Measurements from ENCODE around the gene YWHAE.
A peak's percentile ranks its signal among the peaks of the same experiment; 100 is the strongest.
"Not testable (repeated sequence)": the region's sequence is repeated elsewhere in the genome, so short reads cannot be mapped to it uniquely, and the experiment has no call there.

The YWHAE gene

GRCh38 chr17:1412185-1413110, 12.4 kb upstream of the YWHAE start:
- peak; percentile 51 for DNase-seq

DNA sequence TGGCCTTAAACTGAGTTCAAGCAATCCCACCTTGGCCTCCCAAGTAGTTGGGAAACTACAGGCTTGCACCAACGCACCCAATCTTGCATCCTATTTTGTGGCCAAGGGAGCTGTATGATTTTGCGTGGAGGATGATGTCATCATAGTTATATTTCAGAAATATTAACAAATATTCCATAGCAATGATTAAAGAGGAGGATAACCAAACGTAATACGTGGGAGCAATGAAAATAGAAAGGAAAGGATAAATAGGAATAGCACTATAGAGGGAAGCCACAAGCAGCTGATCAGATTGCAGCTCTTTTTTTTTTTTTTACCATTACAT, 2.2 kb upstream of the YWHAE start:
- DNase-seq: no peak

DNA sequence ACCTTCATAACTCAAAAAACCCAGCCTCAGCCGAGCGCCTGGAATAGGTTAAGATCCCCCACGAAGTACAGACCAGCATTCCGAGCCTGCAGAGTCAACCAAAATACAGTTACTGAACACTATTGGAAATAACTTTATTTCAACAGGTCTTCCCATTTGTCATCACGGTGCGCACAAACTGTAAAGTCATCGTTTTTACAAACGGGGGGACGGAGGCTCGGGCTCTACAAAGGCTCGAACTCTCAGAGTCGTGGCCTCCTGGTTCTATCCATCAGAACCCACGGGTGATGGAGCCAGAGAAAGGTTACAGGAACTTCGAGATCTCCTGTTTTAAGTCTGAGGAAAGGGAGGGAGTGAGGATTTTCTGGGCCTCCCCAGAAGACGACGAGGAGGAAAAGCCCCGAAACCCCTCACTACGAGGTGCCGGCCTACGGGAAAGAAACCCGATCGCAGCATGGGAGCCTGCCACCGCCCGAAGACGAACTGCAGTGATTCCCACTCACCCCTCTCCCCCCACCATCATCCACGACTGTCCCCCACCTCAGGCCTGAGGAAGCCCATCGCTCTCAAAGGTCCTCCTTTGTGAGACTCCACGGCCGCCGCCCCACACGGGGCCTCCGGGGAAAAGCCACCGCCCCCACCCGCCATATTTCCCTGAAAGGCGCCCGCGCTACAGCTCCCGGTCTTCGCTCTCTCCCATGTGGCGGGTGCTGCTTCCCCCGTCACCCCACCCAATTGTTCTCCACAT, 917 bp downstream of the YWHAE start:
- DNase-seq: peak; percentile 12

GRCh38 chr17:1398028-1398427, 2.0 kb downstream of the YWHAE start:
- DNase-seq: no peak

DNA sequence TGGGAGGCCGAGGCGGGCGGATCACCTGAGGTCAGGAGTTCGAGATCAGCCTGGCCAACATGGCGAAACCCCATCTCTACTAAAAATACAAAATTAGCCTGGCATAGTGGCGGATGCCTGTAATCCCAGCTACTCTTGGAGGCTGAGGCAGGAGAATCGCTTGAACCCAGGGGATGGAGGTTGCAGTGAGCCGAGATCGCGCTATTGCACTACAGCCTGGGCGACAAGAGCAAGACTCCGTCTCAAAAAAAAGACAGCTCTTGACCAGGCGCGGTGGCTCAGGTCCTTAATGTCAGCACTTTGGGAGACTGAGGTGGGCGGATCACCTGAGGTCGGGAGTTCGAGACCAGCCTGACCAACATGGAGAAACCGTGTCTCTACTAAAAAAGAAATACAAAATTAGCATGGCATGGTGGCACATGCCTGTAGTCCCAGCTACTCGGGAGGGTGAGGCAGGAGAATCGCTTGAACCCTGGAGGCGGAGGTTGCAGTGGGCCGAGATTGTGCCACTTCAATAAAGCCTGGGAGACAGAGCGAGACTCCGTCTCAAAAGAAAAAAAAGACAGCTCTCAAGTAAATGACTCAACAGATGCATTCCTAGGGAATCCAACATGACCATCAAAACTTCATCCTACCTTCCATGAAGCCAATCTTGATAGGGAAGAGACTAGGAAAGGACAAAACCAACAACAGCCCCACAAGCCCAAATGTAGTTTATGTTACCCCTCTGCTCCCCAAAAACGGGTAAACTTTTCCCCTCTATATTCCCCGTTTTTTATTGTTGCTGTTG, 4.0 kb downstream of the YWHAE start:
- not testable (repeated sequence) for DNase-seq

- DNase-seq: no peak
These were observed 8.4 kb downstream of the YWHAE start for GRCh38 chr17:1391577-1391976.

GRCh38 chr17:1390432-1391367, 9.3 kb downstream of the YWHAE start:
- DNase-seq: peak; percentile 89

- not testable (repeated sequence) for DNase-seq
These were observed 12.4 kb downstream of the YWHAE start for GRCh38 chr17:1387490-1388227.

DNA sequence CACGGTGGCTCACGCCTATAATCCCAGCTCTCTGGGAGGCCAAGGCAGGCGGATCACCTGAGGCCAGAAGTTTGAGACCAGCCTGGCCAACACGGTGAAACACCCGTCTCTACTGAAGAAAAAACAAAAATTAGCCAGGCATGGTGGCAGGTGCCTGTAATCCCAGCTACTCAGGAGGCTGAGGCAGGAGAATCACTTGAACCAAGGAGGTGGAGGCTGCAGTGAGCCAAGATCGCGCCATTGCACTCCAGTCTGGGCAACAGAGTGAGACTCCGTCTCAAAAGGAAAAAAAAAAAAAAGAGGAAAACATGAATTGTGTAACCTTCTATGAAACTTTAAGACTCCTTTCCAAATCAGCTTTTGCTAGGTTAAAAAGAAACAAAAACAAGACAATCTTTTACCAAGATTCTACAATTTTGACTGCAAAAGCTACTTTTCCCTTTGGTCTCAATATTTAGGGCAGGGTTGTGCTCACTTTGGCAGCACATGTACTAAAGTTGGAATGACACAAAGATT, 13.3 kb downstream of the YWHAE start:
- not testable (repeated sequence) for DNase-seq

DNA sequence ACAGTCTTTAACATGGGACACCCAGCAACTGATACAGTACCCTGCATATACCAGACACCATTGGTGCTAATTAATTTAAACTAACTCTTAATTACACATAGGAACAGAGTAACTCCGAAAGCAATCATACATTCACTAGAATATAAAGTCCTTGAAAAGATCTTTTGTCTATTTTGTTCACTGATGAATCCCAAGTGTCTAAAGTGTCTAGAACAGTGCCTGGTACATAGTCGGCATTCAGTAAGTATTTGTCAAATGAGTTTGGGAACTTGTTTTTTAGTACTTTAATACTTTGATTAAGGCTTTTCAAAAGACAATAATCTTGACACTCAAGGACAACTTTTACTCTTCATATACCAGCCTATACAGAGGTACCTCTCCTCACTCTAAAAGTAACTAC, 13.8 kb downstream of the YWHAE start:
- no peak for DNase-seq

DNA sequence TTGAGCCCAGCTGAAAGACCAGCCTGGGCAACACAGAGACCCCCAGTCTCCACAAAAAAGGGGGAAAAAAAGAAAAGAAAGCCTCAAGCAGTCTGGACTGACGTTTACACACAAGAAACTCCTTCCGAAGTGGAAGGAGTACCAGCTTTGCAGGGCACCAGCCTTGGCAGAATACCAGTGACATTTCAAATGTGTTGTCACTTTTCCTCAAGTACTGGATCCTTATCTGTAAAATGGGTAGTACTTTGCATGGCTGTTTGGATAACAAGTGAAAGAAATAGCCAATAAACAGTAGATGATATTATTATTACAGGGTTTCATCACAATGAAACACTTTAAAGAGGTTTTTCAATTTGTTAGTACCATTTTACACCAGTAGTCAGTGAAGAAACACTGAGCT, 14.2 kb downstream of the YWHAE start:
- no peak for DNase-seq

- no peak for DNase-seq
These were observed 15.1 kb downstream of the YWHAE start for GRCh38 chr17:1384905-1385435.

GRCh38 chr17:1379930-1380313, 20.1 kb downstream of the YWHAE start:
- DNase-seq: no peak

GRCh38 chr17:1379208-1379929, 20.7 kb downstream of the YWHAE start:
- DNase-seq: no peak

- DNase-seq: not testable (repeated sequence)
These were observed 21.6 kb downstream of the YWHAE start for GRCh38 chr17:1378476-1378860.

- DNase-seq: no peak
These were observed 22.7 kb downstream of the YWHAE start for GRCh38 chr17:1377334-1377733.

DNA sequence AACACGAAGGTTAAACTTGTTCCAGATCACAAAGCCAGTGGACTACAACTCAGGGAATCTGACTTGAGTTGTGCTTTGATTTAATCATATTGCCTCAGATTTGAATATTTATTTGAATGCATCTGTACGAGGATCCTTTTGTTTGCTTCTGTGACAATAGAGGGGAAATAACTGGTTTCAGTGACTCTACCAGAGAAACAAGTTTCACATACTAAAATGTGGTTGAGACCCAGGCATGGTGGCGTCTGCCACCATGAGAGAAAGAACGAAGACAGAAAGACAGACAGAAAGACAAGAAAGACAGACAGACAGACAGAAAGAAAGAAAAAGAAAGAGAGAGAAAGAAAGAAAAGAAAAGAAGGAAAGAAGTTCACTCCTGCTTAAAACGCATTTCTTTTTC, 24.0 kb downstream of the YWHAE start:
- DNase-seq: no peak

DNA sequence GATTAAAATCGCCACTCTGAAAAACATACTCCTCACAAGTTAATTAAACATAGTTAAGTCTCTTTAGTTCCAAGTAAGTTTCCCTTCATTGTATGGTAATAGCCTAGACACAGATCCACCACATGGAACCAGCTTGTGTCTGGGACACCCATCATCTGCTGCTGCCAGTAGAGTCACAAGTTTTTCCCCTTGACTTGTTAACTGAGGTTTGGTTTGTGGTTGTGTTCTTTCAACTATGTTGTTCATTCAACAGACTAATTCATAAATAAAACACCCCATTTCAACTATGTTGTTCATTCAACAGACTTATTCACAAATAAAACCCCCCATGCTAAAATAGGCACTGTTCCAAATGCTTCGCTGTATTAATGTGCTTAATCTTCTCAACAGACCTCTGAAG, 24.4 kb downstream of the YWHAE start:
- no peak for DNase-seq

DNA sequence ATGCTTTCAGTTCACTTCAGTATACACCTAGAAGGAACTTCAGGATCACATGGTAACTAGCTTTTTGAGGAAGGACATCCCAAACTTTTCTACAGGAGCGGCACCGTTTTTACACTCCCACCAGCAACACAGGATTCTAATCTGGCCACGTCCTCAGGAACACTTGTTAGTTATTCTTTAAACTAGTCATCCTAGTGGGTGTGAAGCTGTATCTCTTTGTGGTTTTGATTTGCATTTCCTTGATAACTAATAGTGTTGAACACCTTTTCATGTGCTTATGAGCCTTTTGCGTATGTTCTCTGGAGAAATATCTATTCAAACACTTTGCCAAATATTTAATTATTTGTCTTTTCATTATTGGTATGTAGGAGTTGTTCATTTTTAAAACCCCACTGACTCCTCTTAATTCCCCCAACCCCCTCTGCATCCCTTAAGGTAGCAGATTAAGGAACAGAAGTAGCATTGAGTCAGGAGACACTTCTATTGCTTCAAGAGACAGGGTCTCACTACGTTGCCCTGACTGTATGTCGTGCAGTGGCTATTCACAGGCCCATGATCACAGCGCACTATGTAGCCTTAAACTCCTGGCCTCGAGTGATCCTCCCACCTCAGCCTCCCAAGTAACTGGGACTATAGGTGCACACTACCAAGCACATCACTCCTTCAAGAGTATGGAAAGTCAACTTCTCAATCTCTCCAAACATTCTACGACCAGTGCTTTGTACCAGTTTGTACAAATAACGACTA, 25.4 kb downstream of the YWHAE start:
- DNase-seq: peak; percentile 17

Measured in NCI-H226 (cell line).